ENCODE data around the gene CLK3.

CLK3 gene

DNA sequence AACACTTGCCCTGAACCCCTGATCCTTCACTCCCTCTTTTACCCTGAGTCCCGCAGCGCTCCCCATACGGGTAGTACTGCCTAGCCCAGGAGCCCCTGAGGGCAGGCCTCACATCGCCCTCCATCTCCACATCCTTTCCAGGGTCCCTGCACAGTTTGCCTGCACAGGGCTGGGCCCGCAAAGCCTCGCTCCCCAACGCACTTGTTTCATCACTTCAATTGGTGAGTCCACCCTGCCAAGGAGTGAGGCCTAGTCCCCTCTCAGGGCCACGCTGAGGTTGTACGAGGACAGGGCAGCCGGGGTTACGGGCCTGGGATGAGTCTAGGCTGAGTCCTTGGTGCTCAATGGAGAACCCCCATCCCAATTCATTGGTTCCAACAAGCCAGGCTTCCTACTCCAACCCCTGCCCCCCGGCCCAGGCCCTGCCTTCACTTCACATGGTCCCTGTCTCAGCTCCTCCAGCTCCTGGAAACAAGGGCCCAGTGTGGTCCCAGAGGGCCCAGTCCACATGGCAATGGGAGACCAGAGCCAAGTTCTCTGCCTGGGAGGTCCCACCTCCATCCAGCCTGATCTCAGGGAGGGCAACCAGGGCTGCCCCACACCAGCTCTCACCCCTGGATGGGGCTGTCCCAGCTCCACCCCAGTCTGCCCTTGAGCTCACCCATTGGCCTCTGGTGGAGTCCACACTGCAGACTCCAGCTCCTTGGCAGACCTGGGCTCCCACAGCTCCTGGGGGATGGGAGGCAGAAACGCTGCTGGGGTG is 12.4 kb upstream of the CLK3 start:
- no peak for FAIRE-seq
- DNase-seq (ENCODE audit: low spot score), result no peak

DNA sequence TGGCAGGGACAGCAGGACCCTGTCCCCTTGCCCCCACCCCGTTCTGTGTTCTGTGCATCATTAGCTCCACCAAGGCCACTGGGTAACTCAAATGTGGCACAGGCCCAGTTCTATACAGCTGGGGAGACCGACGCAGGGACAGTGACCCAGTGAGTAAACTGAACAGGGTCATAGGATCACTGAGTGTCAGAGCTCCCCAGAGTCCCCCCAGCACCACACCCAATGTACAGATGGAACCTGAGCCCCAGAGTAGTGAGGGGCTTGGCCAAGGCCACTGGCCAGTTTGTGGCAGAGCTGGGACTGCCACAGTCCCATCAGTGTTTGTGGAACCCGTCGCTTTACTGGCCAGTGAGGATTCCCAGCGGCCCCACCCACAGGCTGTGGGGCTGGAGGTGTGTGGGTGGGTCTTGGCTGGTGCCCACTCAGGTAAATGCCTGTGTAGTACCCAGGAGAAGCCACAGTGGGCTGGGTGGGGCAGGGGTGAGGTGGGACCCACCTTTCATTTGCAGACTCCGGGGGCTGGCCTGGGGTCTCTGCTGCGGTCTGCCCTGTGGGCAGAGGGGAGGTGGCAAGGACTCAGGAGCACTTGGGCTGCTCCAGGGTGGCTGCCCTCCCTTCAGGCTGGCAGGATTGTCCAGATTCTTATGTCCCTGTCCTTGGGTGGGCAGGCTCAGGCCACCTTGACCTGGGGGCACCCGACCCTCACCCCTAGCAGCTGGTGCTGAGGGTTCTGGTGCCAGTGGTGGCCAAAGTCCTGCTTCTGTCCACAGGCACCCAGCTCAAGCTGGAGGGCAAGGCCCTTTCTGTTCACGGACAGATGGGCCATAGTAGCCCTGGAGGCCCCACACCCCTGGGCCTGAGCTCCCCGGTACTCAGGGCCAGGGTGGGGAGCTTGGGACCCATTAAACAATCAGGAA is 11.6 kb upstream of the CLK3 start:
- DNase-seq (ENCODE audit: low spot score) (no peak), FAIRE-seq (no peak)

DNA sequence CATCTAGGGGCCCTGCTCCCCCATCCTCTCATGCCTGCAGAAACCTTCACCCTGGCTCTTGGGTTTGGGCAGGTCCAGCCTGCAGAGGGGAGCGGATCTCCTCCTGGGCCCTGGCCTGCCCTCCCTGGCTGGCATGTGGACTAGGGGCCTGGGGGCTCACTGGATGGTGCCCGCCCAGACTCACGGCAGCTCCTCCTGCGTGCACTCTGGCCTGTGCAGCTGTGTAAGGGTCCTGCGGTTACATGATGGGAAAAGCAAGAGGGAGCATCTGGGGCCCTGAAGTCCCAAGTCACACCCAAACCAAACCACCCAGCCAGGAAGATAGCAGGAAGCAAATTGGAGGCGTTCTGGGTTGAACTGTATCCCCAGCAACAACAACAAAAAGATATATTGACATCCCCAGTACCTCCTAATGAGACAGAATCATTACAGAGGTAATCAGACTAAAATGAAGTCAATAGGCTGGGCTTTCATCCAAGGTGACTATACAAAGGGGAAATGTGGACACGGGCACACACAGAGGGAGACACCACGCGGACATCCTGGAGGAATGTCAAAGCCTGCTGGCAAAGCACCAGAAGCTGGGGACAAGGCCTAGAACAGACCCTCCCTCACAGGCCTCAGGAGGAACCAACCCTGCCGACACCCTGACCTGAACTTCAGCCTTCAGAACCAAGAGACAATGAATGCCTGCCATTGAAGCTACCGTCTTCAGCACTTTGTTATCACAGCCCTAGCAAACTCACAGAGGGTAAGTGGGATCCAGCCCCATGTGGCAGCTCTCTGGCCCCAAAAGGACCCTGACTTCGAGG is 10.4 kb upstream of the CLK3 start:
- DNase-seq (ENCODE audit: low spot score) (no peak), FAIRE-seq (no peak)

- DNase-seq (ENCODE audit: low spot score) (no peak), FAIRE-seq (no peak)
These were observed 9.9 kb upstream of the CLK3 start for GRCh38 chr15:74605795-74606150.

DNA sequence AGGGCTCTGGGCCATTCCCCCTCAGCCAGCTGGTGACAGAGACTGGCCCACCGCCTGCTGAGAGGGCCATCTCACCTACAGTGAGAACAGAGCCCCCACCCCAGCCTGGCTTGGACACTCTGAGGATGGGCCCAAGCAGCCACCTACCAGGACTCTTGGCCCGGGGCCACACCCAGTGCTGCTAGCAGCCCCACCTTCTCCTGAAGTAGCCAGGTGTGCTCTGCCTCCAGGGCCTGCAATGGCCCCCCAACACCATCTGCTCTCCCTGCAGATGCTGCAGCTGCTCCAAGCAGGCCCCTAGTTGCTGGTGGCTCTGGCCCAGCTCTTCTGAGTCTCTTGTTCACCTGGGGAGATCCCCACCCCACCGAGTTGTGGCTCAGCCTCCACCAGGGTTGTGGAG is 6.8 kb upstream of the CLK3 start:
- no peak for DNase-seq (ENCODE audit: low spot score)
- no peak for FAIRE-seq

DNA sequence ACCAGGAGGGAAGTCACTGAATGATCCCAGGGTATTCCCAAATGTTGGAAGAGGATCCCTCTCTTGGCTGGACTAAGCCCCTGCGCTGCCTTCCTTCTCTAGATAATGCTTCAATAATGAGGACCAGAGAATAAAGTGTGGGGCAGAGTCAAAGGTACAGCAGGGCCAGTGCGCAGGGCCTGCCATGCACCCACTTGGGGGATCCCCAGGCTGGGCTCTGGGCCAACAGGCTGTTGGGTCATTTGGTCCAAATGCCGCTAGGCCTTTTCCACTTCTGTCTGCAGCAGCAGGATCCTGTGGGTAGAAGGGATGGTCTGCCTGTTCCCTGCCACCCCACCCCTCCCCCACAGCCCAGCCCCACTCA is 5.7 kb upstream of the CLK3 start:
- DNase-seq (ENCODE audit: low spot score), result no peak
- no peak for FAIRE-seq

GRCh38 chr15:74610302-74610951 is 5.2 kb upstream of the CLK3 start:
- DNase-seq (ENCODE audit: low spot score), result no peak
- no peak for FAIRE-seq

DNA sequence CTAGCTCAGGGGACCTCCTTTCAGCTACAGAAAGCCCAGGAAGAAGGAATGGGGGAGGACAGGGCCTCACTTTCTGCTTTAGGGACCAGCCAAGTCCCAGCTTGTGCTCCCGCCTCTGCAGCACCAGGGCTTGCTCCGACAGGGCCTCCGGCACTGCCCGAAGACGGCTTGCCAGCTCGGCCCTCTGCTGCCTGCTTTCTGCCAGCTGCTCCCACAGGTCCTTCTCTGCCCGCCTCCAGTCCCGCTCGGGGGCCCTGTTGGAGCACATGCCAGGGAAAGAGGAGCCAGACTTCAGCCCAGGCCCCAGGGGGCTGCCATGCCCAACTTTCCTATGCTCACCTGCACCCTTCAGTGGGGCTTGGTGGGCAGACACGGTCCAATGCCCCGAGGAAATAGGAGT is 4.3 kb upstream of the CLK3 start:
- no peak for FAIRE-seq
- DNase-seq (ENCODE audit: low spot score), result no peak

- DNase-seq (ENCODE audit: low spot score), result no peak
- FAIRE-seq, result no peak
These were observed 3.8 kb upstream of the CLK3 start for GRCh38 chr15:74611834-74612233.

DNA sequence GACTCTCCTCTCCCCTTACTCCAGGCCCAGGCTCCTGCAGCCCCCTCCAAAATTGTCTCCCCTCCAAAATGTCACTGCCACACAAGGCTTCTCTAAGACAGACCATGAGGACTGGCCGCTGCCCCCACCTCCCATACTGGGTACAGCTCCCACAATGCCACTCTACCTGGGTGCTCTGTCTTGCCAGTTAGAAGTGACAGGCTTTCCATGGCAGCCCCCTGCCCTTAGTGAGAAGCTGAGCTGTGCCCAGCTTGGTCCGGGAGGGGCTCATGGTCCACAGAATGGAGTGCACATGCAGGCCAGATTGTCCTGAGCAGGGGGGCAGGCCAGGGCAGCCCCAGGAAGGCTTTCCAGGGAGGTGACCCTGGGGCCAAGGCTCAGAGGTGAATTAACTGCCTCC is 3.0 kb upstream of the CLK3 start:
- no peak for DNase-seq (ENCODE audit: low spot score)
- FAIRE-seq, result no peak

- DNase-seq (ENCODE audit: low spot score) (no peak), FAIRE-seq (no peak)
These were observed 2.3 kb upstream of the CLK3 start for GRCh38 chr15:74613089-74613952.

GRCh38 chr15:74613953-74614743 is 1.5 kb upstream of the CLK3 start:
- FAIRE-seq (no peak), DNase-seq (ENCODE audit: low spot score) (no peak)

GRCh38 chr15:74614744-74615507 is 710 bp upstream of the CLK3 start:
- DNase-seq (ENCODE audit: low spot score), result peak; percentile 49
- FAIRE-seq, result no peak

DNA sequence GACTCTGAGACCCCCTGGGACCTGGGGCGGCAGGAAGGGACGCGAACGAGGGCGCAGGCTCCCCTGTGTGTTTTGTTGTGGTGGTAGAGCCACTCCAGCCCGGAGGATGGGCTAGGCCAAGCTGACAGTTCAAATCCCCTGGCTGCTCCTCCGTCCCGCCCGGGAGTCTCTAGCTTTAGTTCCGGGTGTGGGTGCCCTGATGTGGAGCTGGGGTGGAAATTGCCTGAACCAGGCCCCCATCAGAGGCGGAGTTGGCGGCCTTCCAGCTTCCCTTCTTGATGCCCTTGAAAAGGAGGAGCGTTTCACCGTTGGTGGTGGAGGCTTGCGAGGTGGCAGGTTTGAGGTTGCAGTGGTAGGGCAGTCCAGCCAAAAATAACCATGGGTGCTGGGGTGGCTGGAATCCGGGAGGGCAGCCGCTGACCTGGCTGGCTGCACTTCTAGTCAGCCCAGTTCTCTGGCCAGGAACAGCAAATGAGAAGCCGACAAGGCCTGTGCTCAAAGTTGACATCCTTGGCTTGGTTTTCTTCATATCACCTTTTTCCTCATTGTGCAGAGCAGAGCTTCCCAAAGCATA is 817 bp downstream of the CLK3 start:
- DNase-seq (ENCODE audit: low spot score) (peak; percentile 62), FAIRE-seq (no peak)

DNA sequence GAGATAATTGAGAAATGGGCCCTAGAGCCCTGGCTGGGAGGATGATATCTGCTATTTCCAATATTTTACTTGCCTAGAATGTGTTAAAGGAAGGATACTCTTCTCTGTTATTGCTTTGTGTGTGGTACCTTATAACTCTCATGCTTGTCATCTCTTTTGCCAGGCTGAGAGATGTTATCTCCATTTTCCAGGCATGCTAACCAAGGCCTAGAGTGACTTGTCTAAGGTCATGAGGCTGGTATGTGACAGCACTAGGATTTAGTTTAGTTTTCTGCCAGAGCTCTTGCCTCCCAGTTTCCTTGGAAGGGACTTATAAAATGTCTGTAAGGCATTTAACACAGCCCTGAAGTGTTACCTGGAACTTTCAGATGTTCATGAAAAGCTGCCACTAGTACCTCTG is 1.4 kb downstream of the CLK3 start:
- no peak for FAIRE-seq
- DNase-seq (ENCODE audit: low spot score), result no peak

- FAIRE-seq, result no peak
These were observed 3.4 kb downstream of the CLK3 start for GRCh38 chr15:74618841-74619596.

GRCh38 chr15:74619916-74620635 is 4.4 kb downstream of the CLK3 start:
- FAIRE-seq (no peak), DNase-seq (ENCODE audit: low spot score) (no peak)

More at GRCh38 chr15:74618841-74619596, 3.4 kb downstream of the CLK3 start:
- no peak for DNase-seq (ENCODE audit: low spot score)

Measured in RCC 7860 (cell line).